Measurements from ENCODE around the gene LYPD6B.

LYPD6B gene

GRCh38 chr2:149044500-149044899 is 6.0 kb downstream of the LYPD6B start:
- no peak overlapping the region for H3K9ac ChIP-seq (ENCODE audit: low read length)
- no peak overlapping the region for H2AFZ ChIP-seq (ENCODE audit: low read length)
- H3K4me2 ChIP-seq (ENCODE audit: low read depth, low read length) = no peak overlapping the region
- H3K27ac ChIP-seq (ENCODE audit: low read length) = no peak overlapping the region
- TF ChIP-seq EZH2phosphoT487 (IDR thresholded peaks at IDR 0.05; ENCODE audit: low read length) (no peak), EZH2 (optimal IDR thresholded peaks at IDR 0.05; ENCODE audit: low read depth, low read length) (no peak), CTCF (IDR thresholded peaks at IDR 0.05; ENCODE audit: low read length) (no peak)
- peaks cover 3% of the 10 kb centered on the region; the same call in 1 of the 2 replicates for H3F3A ChIP-seq (ENCODE audit: insufficient read depth, low read length)
- no peaks in the 10 kb centered on the region for H3K79me2 ChIP-seq (ENCODE audit: low read length)
- no peaks in the 10 kb centered on the region for H3K9me3 ChIP-seq (replicated peaks; ENCODE audit: insufficient read depth, low read length)
- H4K20me1 ChIP-seq (ENCODE audit: insufficient read depth, low read length) = no peaks in the 10 kb centered on the region
- no peaks in the 10 kb centered on the region for H3K9me2 ChIP-seq (replicated peaks; ENCODE audit: insufficient read depth, low read length)
- H3K4me1 ChIP-seq (ENCODE audit: low read length) = no peaks in the 10 kb centered on the region
- no peak for DNase-seq
- no peaks in the 10 kb centered on the region for H3K27me3 ChIP-seq (replicated peaks; ENCODE audit: insufficient read depth, low read length)
- no peak overlapping the region for H3K4me3 ChIP-seq (ENCODE audit: low read length)
- H3K36me3 ChIP-seq (replicated peaks; ENCODE audit: insufficient read depth, low read length) = no peaks in the 10 kb centered on the region

- H3K4me2 ChIP-seq (ENCODE audit: low read depth, low read length) = no peak overlapping the region
These were observed 8.6 kb downstream of the LYPD6B start for GRCh38 chr2:149047118-149047517.

GRCh38 chr2:149049142-149049541 is 10.6 kb downstream of the LYPD6B start:
- H3K79me2 ChIP-seq (ENCODE audit: low read length) = no peaks in the 10 kb centered on the region
- H2AFZ ChIP-seq (ENCODE audit: low read length) = no peak overlapping the region
- H3K27ac ChIP-seq (ENCODE audit: low read length) = no peak overlapping the region
- H3K27me3 ChIP-seq (replicated peaks; ENCODE audit: insufficient read depth, low read length) = no peaks in the 10 kb centered on the region
- TF ChIP-seq EZH2 (optimal IDR thresholded peaks at IDR 0.05; ENCODE audit: low read depth, low read length) = no peak
- TF ChIP-seq EZH2phosphoT487 (IDR thresholded peaks at IDR 0.05; ENCODE audit: low read length) = no peak
- TF ChIP-seq CTCF (IDR thresholded peaks at IDR 0.05; ENCODE audit: low read length) = no peak
- H3K9me3 ChIP-seq (replicated peaks; ENCODE audit: insufficient read depth, low read length) = no peaks in the 10 kb centered on the region
- H4K20me1 ChIP-seq (ENCODE audit: insufficient read depth, low read length) = no peaks in the 10 kb centered on the region
- no peak overlapping the region for H3K9ac ChIP-seq (ENCODE audit: low read length)
- H3F3A ChIP-seq (ENCODE audit: insufficient read depth, low read length) = no peaks in the 10 kb centered on the region
- H3K4me3 ChIP-seq (ENCODE audit: low read length) = no peak overlapping the region
- H3K4me2 ChIP-seq (ENCODE audit: low read depth, low read length) = no peak overlapping the region
- H3K36me3 ChIP-seq (replicated peaks; ENCODE audit: insufficient read depth, low read length) = no peaks in the 10 kb centered on the region
- H3K9me2 ChIP-seq (replicated peaks; ENCODE audit: insufficient read depth, low read length) = no peaks in the 10 kb centered on the region
- no peak for DNase-seq
- H3K4me1 ChIP-seq (ENCODE audit: low read length) = no peaks in the 10 kb centered on the region

More at GRCh38 chr2:149047118-149047517, 8.6 kb downstream of the LYPD6B start:
- no peaks in the 10 kb centered on the region for H3K27me3 ChIP-seq (replicated peaks; ENCODE audit: insufficient read depth, low read length)
- H3K79me2 ChIP-seq (ENCODE audit: low read length) = no peaks in the 10 kb centered on the region
- H3K9me2 ChIP-seq (replicated peaks; ENCODE audit: insufficient read depth, low read length) = no peaks in the 10 kb centered on the region
- H3K27ac ChIP-seq (ENCODE audit: low read length) = no peak overlapping the region
- no peak for DNase-seq
- TF ChIP-seq EZH2 (optimal IDR thresholded peaks at IDR 0.05; ENCODE audit: low read depth, low read length) = no peak
- no peak for TF ChIP-seq CTCF (IDR thresholded peaks at IDR 0.05; ENCODE audit: low read length)
- TF ChIP-seq EZH2phosphoT487 (IDR thresholded peaks at IDR 0.05; ENCODE audit: low read length) = no peak
- no peaks in the 10 kb centered on the region for H3K36me3 ChIP-seq (replicated peaks; ENCODE audit: insufficient read depth, low read length)
- H3K4me1 ChIP-seq (ENCODE audit: low read length) = no peaks in the 10 kb centered on the region
- H2AFZ ChIP-seq (ENCODE audit: low read length) = no peak overlapping the region
- H3F3A ChIP-seq (ENCODE audit: insufficient read depth, low read length) = no peaks in the 10 kb centered on the region
- no peak overlapping the region for H3K9ac ChIP-seq (ENCODE audit: low read length)
- H4K20me1 ChIP-seq (ENCODE audit: insufficient read depth, low read length) = no peaks in the 10 kb centered on the region
- no peaks in the 10 kb centered on the region for H3K9me3 ChIP-seq (replicated peaks; ENCODE audit: insufficient read depth, low read length)
- H3K4me3 ChIP-seq (ENCODE audit: low read length) = no peak overlapping the region
